ENCODE results near the gene CYP4F22. TPM values are rescaled to one million over a fixed set of nuclear protein-coding genes. Genes with fewer than 3 reads are reported as not detected.
"Not testable (repeated sequence)": the region's sequence is repeated elsewhere in the genome, so short reads cannot be mapped to it uniquely, and the experiment has no call there.

Gene CYP4F22
- total RNA-seq, 1 donor from 2014 or later = not detected

DNA sequence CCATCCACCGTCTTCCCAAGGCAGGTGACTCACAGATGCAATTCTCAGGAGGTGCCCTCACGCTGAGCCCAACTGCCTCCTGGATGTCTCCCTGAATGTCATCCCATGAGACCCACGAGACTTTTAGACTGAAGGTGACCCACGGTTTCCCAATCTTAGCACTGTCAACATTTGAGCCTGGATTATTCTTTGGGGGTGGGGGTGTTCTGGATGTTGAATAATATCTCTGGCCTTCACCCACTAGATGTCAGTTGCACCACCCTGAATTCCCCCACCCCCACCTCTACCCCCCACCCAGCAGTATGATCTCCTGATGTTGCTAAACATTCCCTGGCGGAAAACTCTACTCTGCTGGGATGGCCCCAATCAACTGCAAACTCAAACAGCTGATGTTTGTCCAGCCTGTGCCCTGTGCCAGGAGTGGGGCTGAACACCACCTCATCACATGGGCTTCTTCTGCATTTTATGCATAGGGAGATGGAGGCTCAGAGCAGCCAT lies 2.2 kb upstream of the CYP4F22 start:
- H3K9me3 Mint-ChIP-seq = no peaks in the 10 kb centered on the region
- peaks cover 49% of the 10 kb centered on the region for H3K27me3 Mint-ChIP-seq (ENCODE audit: insufficient read depth)
- intact Hi-C loops (cut with micrococcal nuclease) = no loop called here
- H3K27ac Mint-ChIP-seq = no peak overlapping the region
- H3K36me3 Mint-ChIP-seq (ENCODE audit: low read depth) = no peaks in the 10 kb centered on the region
- DNase-seq (ENCODE audit: low spot score) = no peak
- no peak overlapping the region for H3K4me3 Mint-ChIP-seq
- peaks cover 11% of the 10 kb centered on the region for H3K4me1 Mint-ChIP-seq (ENCODE audit: low read depth)

DNA sequence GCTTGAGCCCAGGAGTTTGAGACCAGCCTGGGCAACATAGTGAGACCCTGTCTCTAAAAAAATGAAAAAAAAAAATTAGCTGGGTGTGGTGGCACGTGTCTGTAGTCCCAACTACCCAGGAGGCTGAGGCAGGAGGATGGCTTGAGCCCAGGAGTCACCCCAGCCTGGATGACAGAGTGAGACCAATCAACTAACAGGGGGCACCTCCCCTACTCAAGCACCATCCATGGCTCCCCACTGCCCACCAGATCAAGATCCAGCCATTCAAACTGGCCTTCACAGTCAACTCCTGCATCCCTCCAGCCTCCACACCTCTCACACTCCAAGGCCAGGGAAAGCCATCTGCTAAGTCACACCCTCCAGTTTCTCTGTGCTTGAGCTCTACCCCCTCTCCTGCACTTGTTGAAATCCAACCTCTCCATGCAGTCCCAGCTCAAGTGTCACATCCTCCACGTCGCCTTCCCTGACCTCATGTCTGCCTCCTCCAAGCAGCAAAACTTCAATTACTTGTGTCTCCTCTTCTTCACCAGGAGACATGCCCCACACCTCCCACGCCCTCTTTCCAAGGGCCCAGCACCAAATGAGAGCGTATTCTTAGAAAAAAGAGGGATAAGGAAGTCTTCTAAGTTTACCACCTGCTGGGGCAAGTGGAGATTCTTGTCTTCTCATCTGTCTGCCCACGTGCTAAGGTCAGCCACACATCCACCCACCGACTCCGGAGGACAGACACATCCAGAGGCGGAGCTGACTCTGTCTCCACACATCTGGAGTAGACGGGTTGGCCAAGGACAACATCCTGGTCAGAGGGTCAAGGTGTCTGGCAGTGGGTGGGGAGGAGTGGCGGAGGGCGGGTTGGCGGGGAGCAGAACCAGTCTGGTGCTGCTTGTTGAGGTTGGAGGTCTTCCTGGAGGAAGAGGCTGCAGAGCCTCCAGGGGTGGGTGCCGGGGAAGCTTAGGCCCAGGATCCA lies 974 bp upstream of the CYP4F22 start:
- no peak overlapping the region for H3K27ac Mint-ChIP-seq
- H3K4me1 Mint-ChIP-seq (ENCODE audit: low read depth) = peaks cover 11% of the 10 kb centered on the region
- H3K4me3 Mint-ChIP-seq = no peak overlapping the region

DNA sequence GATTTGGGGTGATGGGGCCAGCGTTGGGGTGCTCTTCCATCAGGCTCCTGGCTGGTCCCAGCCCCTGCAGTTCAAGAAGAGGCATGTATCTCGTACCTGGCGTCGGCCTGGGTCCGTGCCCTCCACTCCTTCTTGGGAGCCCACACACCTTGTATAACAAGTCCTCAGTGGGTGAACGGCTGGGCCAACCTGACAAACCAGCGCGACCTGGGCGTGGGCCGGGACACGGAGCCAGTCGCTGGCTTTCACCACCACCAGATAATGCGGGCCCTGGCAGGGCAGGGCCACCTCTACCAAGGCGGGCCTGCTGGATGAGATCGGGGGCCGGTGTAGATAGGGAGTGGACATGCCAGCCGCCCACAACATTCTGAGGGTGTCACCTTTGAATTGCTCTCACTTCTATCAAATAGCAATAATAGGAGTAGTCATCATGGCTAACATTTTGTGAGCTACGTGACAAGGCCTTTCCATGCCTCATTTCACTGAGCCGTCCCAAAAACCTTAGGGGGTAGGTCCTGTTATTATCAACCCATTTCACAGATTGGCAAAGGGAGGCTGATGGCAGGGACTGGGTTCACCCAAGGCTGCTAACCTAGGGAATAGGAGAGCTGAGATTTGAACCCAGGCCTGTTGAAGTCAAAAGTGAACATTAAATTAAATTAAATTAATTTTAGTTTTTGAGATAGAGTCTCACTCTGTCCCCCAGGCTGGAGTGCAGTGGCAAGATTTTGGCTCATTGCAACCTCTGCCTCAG lies 3.5 kb downstream of the CYP4F22 start:
- H3K27ac Mint-ChIP-seq = no peak overlapping the region
- no peak overlapping the region for H3K4me3 Mint-ChIP-seq
- H3K9me3 Mint-ChIP-seq = peaks cover 13% of the 10 kb centered on the region
- intact Hi-C loops (cut with micrococcal nuclease) = loop anchor here (5.0 kb wide), 1 partner anchor 45 kb away; no protein-coding TSS in a partner anchor
- peaks cover 28% of the 10 kb centered on the region for H3K27me3 Mint-ChIP-seq (ENCODE audit: insufficient read depth)
- peaks cover 24% of the 10 kb centered on the region for H3K4me1 Mint-ChIP-seq (ENCODE audit: low read depth)
- DNase-seq (ENCODE audit: low spot score) = no peak
- no peaks in the 10 kb centered on the region for H3K36me3 Mint-ChIP-seq (ENCODE audit: low read depth)

More for the DNA sequence above, 974 bp upstream of the CYP4F22 start:
- Mint-ChIP-seq H3K9me3 (no peaks in the 10 kb centered on the region), H3K27me3 (ENCODE audit: insufficient read depth) (peaks cover 44% of the 10 kb centered on the region), H3K36me3 (ENCODE audit: low read depth) (no peaks in the 10 kb centered on the region)
- DNase-seq (ENCODE audit: low spot score) = no peak
- intact Hi-C loops (cut with micrococcal nuclease) = no loop called here

- not testable (repeated sequence) for H3K4me3 Mint-ChIP-seq; H3K36me3 Mint-ChIP-seq (ENCODE audit: low read depth); H3K27me3 Mint-ChIP-seq (ENCODE audit: insufficient read depth); DNase-seq (ENCODE audit: low spot score); H3K27ac Mint-ChIP-seq
- peaks cover 28% of the 10 kb centered on the region for H3K4me1 Mint-ChIP-seq (ENCODE audit: low read depth)
- intact Hi-C loops (cut with micrococcal nuclease) = loop anchor here (2.0 kb wide), 1 partner anchor 48 kb away; no protein-coding TSS in a partner anchor
- H3K9me3 Mint-ChIP-seq = peaks cover 23% of the 10 kb centered on the region
These were observed 6.9 kb downstream of the CYP4F22 start for GRCh38 chr19:15515227-15515625.

GRCh38 chr19:15516363-15516762 lies 8.0 kb downstream of the CYP4F22 start:
- Mint-ChIP-seq H3K4me3 (no peak overlapping the region), H3K27me3 (ENCODE audit: insufficient read depth) (peaks cover 5% of the 10 kb centered on the region), H3K27ac (no peak overlapping the region), H3K9me3 (peaks cover 23% of the 10 kb centered on the region), H3K36me3 (ENCODE audit: low read depth) (peaks cover 5% of the 10 kb centered on the region), H3K4me1 (ENCODE audit: low read depth) (peaks cover 28% of the 10 kb centered on the region)
- DNase-seq (ENCODE audit: low spot score) = no peak
- intact Hi-C loops (cut with micrococcal nuclease) = no loop called here

DNA sequence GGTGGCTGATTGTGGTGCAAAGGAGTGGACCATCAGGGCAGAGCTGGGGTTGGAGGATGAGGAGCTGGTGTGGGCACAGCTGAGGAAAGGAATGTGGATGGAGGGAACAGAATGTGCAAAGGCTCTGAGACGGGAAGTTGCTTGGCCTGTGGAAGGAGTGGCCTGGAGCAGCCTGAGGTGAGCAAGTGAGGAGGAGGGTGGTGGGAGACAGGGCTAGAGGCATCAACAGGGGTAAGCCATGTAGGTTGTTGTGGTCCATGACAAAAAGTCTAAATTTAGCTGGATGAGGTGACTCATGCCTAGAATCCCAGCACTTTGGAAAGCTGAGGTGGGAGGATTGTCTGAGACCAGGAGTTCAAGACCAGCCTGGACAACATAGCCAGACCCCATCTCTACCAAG lies 9.5 kb downstream of the CYP4F22 start:
- intact Hi-C loops (cut with micrococcal nuclease) = no loop called here
- H3K27ac Mint-ChIP-seq = no peak overlapping the region
- peaks cover 5% of the 10 kb centered on the region for H3K27me3 Mint-ChIP-seq (ENCODE audit: insufficient read depth)
- peaks cover 23% of the 10 kb centered on the region for H3K9me3 Mint-ChIP-seq
- peaks cover 5% of the 10 kb centered on the region for H3K36me3 Mint-ChIP-seq (ENCODE audit: low read depth)
- no peak overlapping the region for H3K4me3 Mint-ChIP-seq
- DNase-seq (ENCODE audit: low spot score) = no peak
- H3K4me1 Mint-ChIP-seq (ENCODE audit: low read depth) = peaks cover 28% of the 10 kb centered on the region

DNA sequence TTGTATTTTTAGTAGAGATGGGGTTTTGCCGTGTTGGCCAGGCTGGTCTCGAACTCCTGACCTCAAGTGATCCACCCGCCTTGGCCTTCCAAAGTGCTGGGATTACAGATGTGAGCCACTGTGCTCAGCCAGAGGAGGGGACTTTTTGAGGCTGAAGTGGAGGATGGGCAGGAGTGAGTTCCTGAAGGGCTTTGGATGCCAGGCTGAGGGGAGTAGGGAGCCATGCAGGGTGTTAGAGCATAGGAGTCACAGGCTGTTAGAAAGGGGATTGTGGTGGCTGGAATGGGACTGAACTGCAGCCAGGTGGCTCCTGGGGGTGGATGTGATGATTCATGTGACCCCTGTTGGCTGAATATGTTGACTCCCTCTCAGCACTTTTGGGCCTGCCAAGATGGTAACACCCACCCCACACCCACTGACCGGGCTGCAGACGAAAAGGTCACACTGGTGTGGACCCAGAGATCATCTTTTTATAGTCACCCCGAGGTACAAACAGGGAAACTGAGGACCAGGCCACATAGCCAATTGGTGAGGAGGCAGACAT lies 11.2 kb downstream of the CYP4F22 start:
- H3K36me3 Mint-ChIP-seq (ENCODE audit: low read depth) = peaks cover 5% of the 10 kb centered on the region
- intact Hi-C loops (cut with micrococcal nuclease) = no loop called here
- H3K4me3 Mint-ChIP-seq = no peak overlapping the region
- peaks cover 23% of the 10 kb centered on the region for H3K9me3 Mint-ChIP-seq
- DNase-seq (ENCODE audit: low spot score) = no peak
- peak overlapping the region; percentile 34 for H3K27ac Mint-ChIP-seq
- peaks cover 24% of the 10 kb centered on the region for H3K4me1 Mint-ChIP-seq (ENCODE audit: low read depth)
- peaks cover 13% of the 10 kb centered on the region for H3K27me3 Mint-ChIP-seq (ENCODE audit: insufficient read depth)

DNA sequence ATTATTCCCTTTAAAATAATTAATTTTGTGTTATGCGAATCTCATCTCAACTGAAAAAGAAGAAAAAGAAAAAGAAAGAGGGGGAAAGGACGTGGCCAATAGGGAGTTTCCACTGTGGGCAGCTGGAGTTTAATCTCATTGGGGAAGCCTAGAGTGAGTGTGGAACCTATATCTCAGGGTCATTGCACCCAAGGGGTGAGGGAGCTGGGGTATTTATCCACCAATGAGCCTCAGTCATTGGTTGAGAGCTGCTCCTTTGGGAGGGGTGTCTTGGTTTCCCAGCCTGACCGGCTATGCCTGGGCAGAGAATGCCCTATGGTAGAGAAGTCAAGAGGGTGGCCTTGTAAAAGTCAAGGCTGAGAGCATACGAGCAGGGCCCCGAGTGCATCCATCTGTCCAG lies 16.5 kb downstream of the CYP4F22 start:
- Mint-ChIP-seq H3K27ac (no peak overlapping the region), H3K4me3 (no peak overlapping the region), H3K27me3 (ENCODE audit: insufficient read depth) (peaks cover 18% of the 10 kb centered on the region), H3K9me3 (peaks cover 11% of the 10 kb centered on the region), H3K36me3 (ENCODE audit: low read depth) (no peaks in the 10 kb centered on the region), H3K4me1 (ENCODE audit: low read depth) (no peaks in the 10 kb centered on the region)
- DNase-seq (ENCODE audit: low spot score) = no peak
- intact Hi-C loops (cut with micrococcal nuclease) = no loop called here

DNA sequence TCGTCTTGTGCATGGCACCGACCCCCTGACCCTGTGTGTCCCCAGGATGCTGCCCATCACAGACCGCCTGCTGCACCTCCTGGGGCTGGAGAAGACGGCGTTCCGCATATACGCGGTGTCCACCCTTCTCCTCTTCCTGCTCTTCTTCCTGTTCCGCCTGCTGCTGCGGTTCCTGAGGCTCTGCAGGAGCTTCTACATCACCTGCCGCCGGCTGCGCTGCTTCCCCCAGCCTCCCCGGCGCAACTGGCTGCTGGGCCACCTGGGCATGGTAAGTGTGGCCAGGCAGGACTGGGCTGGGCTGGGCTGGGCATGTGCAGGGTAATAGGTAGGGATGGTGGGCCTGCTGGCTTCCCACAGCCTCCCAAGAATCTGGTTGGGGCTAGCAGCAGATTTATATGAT lies 17.0 kb downstream of the CYP4F22 start:
- intact Hi-C loops (cut with micrococcal nuclease) = no loop called here
- H3K4me3 Mint-ChIP-seq = no peak overlapping the region
- H3K4me1 Mint-ChIP-seq (ENCODE audit: low read depth) = no peaks in the 10 kb centered on the region
- peaks cover 18% of the 10 kb centered on the region for H3K27me3 Mint-ChIP-seq (ENCODE audit: insufficient read depth)
- H3K36me3 Mint-ChIP-seq (ENCODE audit: low read depth) = no peaks in the 10 kb centered on the region
- H3K9me3 Mint-ChIP-seq = peaks cover 13% of the 10 kb centered on the region
- no peak for DNase-seq (ENCODE audit: low spot score)
- H3K27ac Mint-ChIP-seq = no peak overlapping the region

- Mint-ChIP-seq H3K4me3 (no peak overlapping the region), H3K36me3 (ENCODE audit: low read depth) (no peaks in the 10 kb centered on the region), H3K27me3 (ENCODE audit: insufficient read depth) (peaks cover 18% of the 10 kb centered on the region), H3K9me3 (peaks cover 17% of the 10 kb centered on the region), H3K27ac (no peak overlapping the region), H3K4me1 (ENCODE audit: low read depth) (no peaks in the 10 kb centered on the region)
- DNase-seq (ENCODE audit: low spot score) = no peak
- intact Hi-C loops (cut with micrococcal nuclease) = no loop called here
These were observed 18.1 kb downstream of the CYP4F22 start for GRCh38 chr19:15526408-15526807.

GRCh38 chr19:15527705-15528104 lies 19.4 kb downstream of the CYP4F22 start:
- no peak overlapping the region for H3K4me3 Mint-ChIP-seq
- no peak overlapping the region for H3K27ac Mint-ChIP-seq
- H3K27me3 Mint-ChIP-seq (ENCODE audit: insufficient read depth) = peaks cover 18% of the 10 kb centered on the region
- H3K4me1 Mint-ChIP-seq (ENCODE audit: low read depth) = peaks cover 4% of the 10 kb centered on the region
- intact Hi-C loops (cut with micrococcal nuclease) = no loop called here
- DNase-seq (ENCODE audit: low spot score) = no peak
- H3K36me3 Mint-ChIP-seq (ENCODE audit: low read depth) = no peaks in the 10 kb centered on the region
- H3K9me3 Mint-ChIP-seq = peaks cover 17% of the 10 kb centered on the region

GRCh38 chr19:15529774-15530372 lies 21.5 kb downstream of the CYP4F22 start:
- no peaks in the 10 kb centered on the region for H3K36me3 Mint-ChIP-seq (ENCODE audit: low read depth)
- intact Hi-C loops (cut with micrococcal nuclease) = no loop called here
- no peak overlapping the region for H3K27ac Mint-ChIP-seq
- no peak for DNase-seq (ENCODE audit: low spot score)
- H3K4me3 Mint-ChIP-seq = no peak overlapping the region
- H3K4me1 Mint-ChIP-seq (ENCODE audit: low read depth) = peaks cover 20% of the 10 kb centered on the region
- H3K9me3 Mint-ChIP-seq = peaks cover 17% of the 10 kb centered on the region
- H3K27me3 Mint-ChIP-seq (ENCODE audit: insufficient read depth) = peaks cover 10% of the 10 kb centered on the region
